Liver (tissue), 3 donors: Measurements from ENCODE around the gene ROPN1B.

ENCODE experiments used
- GABPA ChIP-seq, 2 donors: IDR thresholded peaks in 1 of 2; conservative IDR thresholded peaks in 1 of 2; 2 replicates each; pipeline ENCODE4 v1.6.1; 2016; ENCODE audit warnings: antibody characterized with exemption in 2 of 2, mild to moderate bottlenecking in 1 of 2, moderate library complexity in 1 of 2
- JUND ChIP-seq, 2 donors: IDR thresholded peaks; 2 replicates each; pipeline ENCODE4 v1.6.1; 2016; ENCODE audit warnings: antibody characterized with exemption in 2 of 2
- NR2F2 ChIP-seq: IDR thresholded peaks from 2 replicates; pipeline ENCODE4 v1.6.1; 2016; ENCODE audit warnings: antibody characterized with exemption
- RAD21 ChIP-seq, 2 donors: IDR thresholded peaks; 2 replicates each; pipeline ENCODE4 v1.6.1; 2016; ENCODE audit warnings: antibody characterized with exemption in 2 of 2, mild to moderate bottlenecking in 2 of 2
- RXRA ChIP-seq, 2 donors: IDR thresholded peaks; 2 replicates each; pipeline ENCODE4 v1.6.1; 2017 to 2018; ENCODE audit warnings: antibody characterized with exemption in 2 of 2, mild to moderate bottlenecking in 1 of 2
- YY1 ChIP-seq: IDR thresholded peaks from 2 replicates; pipeline ENCODE4 v1.6.1; 2016; ENCODE audit warnings: antibody characterized with exemption, mild to moderate bottlenecking
- TF ChIP-seq, protein P1 (sequence below): fragments of 150-350 bp; IDR thresholded peaks from 2 replicates; pipeline ENCODE4 v1.5.1; 2017; ENCODE audit warnings: improper control_type of control experiment, low read depth, low read length; ENCODE audit not compliant: missing input control
- TF ChIP-seq, protein P2 (sequence below): IDR thresholded peaks from 2 replicates; pipeline ENCODE4 v1.6.1; 2016; ENCODE audit warnings: antibody characterized with exemption
- TF ChIP-seq, protein P3 (sequence below): IDR thresholded peaks from 2 replicates; pipeline ENCODE4 v1.6.1; 2016; ENCODE audit warnings: antibody characterized with exemption, mild to moderate bottlenecking
- donor health status: healthy.
- donor health status: healthy.

DNA sequence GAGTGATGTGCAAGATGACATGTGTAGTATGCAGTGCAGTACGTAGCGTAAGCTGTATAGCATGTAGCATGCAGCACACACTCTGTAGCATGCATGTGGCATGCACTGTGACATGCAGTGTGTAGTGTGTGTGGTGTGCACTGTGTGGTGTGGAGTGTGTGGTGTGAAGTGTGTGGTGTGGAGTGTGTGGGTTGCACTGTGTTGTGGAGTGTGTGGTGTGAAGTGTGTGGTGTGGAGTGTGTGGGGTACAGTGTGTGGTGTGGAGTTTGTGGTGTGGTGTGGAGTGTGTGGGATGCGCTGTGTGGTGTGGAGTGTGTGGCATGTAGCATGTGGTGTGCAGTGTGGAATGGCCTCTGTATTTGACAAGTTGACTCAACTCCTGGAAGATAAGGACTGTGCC, 39.2 kb downstream of the ROPN1B start:
- no peak for TF ChIP-seq YY1
- TF ChIP-seq, protein P1, sequence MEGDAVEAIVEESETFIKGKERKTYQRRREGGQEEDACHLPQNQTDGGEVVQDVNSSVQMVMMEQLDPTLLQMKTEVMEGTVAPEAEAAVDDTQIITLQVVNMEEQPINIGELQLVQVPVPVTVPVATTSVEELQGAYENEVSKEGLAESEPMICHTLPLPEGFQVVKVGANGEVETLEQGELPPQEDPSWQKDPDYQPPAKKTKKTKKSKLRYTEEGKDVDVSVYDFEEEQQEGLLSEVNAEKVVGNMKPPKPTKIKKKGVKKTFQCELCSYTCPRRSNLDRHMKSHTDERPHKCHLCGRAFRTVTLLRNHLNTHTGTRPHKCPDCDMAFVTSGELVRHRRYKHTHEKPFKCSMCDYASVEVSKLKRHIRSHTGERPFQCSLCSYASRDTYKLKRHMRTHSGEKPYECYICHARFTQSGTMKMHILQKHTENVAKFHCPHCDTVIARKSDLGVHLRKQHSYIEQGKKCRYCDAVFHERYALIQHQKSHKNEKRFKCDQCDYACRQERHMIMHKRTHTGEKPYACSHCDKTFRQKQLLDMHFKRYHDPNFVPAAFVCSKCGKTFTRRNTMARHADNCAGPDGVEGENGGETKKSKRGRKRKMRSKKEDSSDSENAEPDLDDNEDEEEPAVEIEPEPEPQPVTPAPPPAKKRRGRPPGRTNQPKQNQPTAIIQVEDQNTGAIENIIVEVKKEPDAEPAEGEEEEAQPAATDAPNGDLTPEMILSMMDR: no peak
- TF ChIP-seq JUND (IDR thresholded peaks at IDR 0.05): no peak
- TF ChIP-seq, protein P2, sequence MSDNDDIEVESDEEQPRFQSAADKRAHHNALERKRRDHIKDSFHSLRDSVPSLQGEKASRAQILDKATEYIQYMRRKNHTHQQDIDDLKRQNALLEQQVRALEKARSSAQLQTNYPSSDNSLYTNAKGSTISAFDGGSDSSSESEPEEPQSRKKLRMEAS: no peak
- TF ChIP-seq GABPA (IDR thresholded peaks at IDR 0.05 in 1 of 2, conservative IDR thresholded peaks at IDR 0.05 in 1 of 2): no peak
- TF ChIP-seq, protein P3, sequence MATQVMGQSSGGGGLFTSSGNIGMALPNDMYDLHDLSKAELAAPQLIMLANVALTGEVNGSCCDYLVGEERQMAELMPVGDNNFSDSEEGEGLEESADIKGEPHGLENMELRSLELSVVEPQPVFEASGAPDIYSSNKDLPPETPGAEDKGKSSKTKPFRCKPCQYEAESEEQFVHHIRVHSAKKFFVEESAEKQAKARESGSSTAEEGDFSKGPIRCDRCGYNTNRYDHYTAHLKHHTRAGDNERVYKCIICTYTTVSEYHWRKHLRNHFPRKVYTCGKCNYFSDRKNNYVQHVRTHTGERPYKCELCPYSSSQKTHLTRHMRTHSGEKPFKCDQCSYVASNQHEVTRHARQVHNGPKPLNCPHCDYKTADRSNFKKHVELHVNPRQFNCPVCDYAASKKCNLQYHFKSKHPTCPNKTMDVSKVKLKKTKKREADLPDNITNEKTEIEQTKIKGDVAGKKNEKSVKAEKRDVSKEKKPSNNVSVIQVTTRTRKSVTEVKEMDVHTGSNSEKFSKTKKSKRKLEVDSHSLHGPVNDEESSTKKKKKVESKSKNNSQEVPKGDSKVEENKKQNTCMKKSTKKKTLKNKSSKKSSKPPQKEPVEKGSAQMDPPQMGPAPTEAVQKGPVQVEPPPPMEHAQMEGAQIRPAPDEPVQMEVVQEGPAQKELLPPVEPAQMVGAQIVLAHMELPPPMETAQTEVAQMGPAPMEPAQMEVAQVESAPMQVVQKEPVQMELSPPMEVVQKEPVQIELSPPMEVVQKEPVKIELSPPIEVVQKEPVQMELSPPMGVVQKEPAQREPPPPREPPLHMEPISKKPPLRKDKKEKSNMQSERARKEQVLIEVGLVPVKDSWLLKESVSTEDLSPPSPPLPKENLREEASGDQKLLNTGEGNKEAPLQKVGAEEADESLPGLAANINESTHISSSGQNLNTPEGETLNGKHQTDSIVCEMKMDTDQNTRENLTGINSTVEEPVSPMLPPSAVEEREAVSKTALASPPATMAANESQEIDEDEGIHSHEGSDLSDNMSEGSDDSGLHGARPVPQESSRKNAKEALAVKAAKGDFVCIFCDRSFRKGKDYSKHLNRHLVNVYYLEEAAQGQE: no peak
- TF ChIP-seq RXRA (IDR thresholded peaks at IDR 0.05): no peak
- TF ChIP-seq RAD21 (IDR thresholded peaks at IDR 0.05): no peak
- no peak for TF ChIP-seq NR2F2
